BE2C (cell line): ENCODE results near the gene NUCB1.

Source experiments
- DNase-seq: peaks from one replicate; pipeline ENCODE4 v3.0.0-alpha.2; 2020
- H3K27me3 ChIP-seq: fragments of 250-450 bp; sonication (Bioruptor Pico); 2 replicates; pipeline ENCODE4 v1.5.1; 2020; ENCODE audit warnings: mild to moderate bottlenecking
- H3K36me3 ChIP-seq: fragments of 250-450 bp; sonication (Bioruptor Pico); 2 replicates; pipeline ENCODE4 v1.5.1; 2020; ENCODE audit warnings: mild to moderate bottlenecking
- H3K4me1 ChIP-seq: fragments of 250-450 bp; sonication (Bioruptor Pico); 2 replicates; pipeline ENCODE4 v1.5.1; 2020
- H3K4me3 ChIP-seq: 2 replicates; pipeline ENCODE4 v1.5.1; 2011; ENCODE audit warnings: low read depth, low read length
- H3K9me3 ChIP-seq: fragments of 250-450 bp; sonication (Bioruptor Pico); 2 replicates; pipeline ENCODE4 v1.5.1; 2020
- CTCF ChIP-seq: IDR thresholded peaks from 2 replicates; pipeline ENCODE4 v1.5.1; 2012; ENCODE audit warnings: mild to moderate bottlenecking, low read depth, low read length

Gene NUCB1

GRCh38 chr19:48950830-48951519 is 50.9 kb downstream of the NUCB1 start:
- DNase-seq, result no peak
- Histone ChIP-seq H3K36me3 (no peaks in the 10 kb centered on the region), H3K4me1 (no peaks in the 10 kb centered on the region), H3K27me3 (no peaks in the 10 kb centered on the region), H3K4me3 (no peak overlapping the region), H3K9me3 (no peaks in the 10 kb centered on the region)
- TF ChIP-seq CTCF, result no peak

GRCh38 chr19:48953141-48953540 is 53.0 kb downstream of the NUCB1 start:
- DNase-seq, result no peak
- no peak for TF ChIP-seq CTCF
- Histone ChIP-seq H3K4me3 (no peak overlapping the region), H3K4me1 (no peaks in the 10 kb centered on the region), H3K9me3 (no peaks in the 10 kb centered on the region), H3K36me3 (peaks cover 3% of the 10 kb centered on the region), H3K27me3 (no peaks in the 10 kb centered on the region)

GRCh38 chr19:48953990-48954594 is 54.0 kb downstream of the NUCB1 start:
- Histone ChIP-seq H3K27me3 (no peaks in the 10 kb centered on the region), H3K9me3 (no peaks in the 10 kb centered on the region), H3K4me3 (peak overlapping the region; percentile 64), H3K36me3 (peaks cover 3% of the 10 kb centered on the region), H3K4me1 (no peaks in the 10 kb centered on the region)
- TF ChIP-seq CTCF, result no peak
- DNase-seq, result no peak

- Histone ChIP-seq H3K9me3 (no peaks in the 10 kb centered on the region), H3K36me3 (peaks cover 3% of the 10 kb centered on the region), H3K4me3 (peak within 1 kb of the TSS; percentile 90), H3K4me1 (no peaks in the 10 kb centered on the region), H3K27me3 (no peaks in the 10 kb centered on the region)
- DNase-seq, result peak; percentile 99
- no peak for TF ChIP-seq CTCF
These were observed 54.6 kb downstream of the NUCB1 start, which contains the start of gene BAX for GRCh38 chr19:48954595-48955307. Gene BAX, plus strand, starts transcription at chr19:48954875. Its CDS starts 54 bp downstream, at chr19:48954929.

- peaks cover 3% of the 10 kb centered on the region for H3K36me3 ChIP-seq
- no peak for DNase-seq
- no peaks in the 10 kb centered on the region for H3K27me3 ChIP-seq
- no peak for TF ChIP-seq CTCF
- H3K4me3 ChIP-seq, result peak overlapping the region; percentile 90
- no peaks in the 10 kb centered on the region for H3K4me1 ChIP-seq
- H3K9me3 ChIP-seq, result no peaks in the 10 kb centered on the region
These were observed 55.3 kb downstream of the NUCB1 start for GRCh38 chr19:48955308-48955958.
